ENCODE measurements around the gene LETMD1. TPM values are rescaled to one million over a fixed set of nuclear protein-coding genes. Genes with fewer than 3 reads are reported as not detected.

The LETMD1 gene
- total and polyA plus RNA-seq, 2 of the 13 experiments (the other 11 are each of a cell fraction or from before 2014, with no cell fraction given), result 43.3 to 87.7 TPM

GRCh38 chr12:51083126-51083833, 35.2 kb downstream of the LETMD1 start, which contains the start of gene CSRNP2 (continued):
- TF ChIP-seq HNF1B (CRISPR knock-in tag; IDR thresholded peaks at IDR 0.05) (peak; percentile 74), PREB (CRISPR knock-in tag; IDR thresholded peaks at IDR 0.05) (no peak), ZNF326 (CRISPR knock-in tag; IDR thresholded peaks at IDR 0.05; ENCODE audit: borderline replicate concordance) (no peak), ZNF709 (CRISPR knock-in tag; IDR thresholded peaks at IDR 0.05) (peak; percentile 63; the same call in 1 of the 2 replicates), SETDB1 (CRISPR knock-in tag; IDR thresholded peaks at IDR 0.05; ENCODE audit: borderline replicate concordance) (no peak), ZGPAT (CRISPR knock-in tag; IDR thresholded peaks at IDR 0.05) (peak; percentile 73; the same call in 1 of the 2 replicates), ZMYM3 (CRISPR knock-in tag; IDR thresholded peaks at IDR 0.05) (no peak), STAT6 (CRISPR knock-in tag; IDR thresholded peaks at IDR 0.05; ENCODE audit: borderline replicate concordance) (no peak), PRDM15 (CRISPR knock-in tag; IDR thresholded peaks at IDR 0.05) (peak; percentile 52), GLMP (CRISPR knock-in tag; IDR thresholded peaks at IDR 0.05; ENCODE audit: borderline replicate concordance) (no peak), HNRNPLL (IDR thresholded peaks at IDR 0.05; ENCODE audit: low read depth, low read length, poor library complexity, severe bottlenecking) (peak; percentile 66), FOSL2 (CRISPR knock-in tag; IDR thresholded peaks at IDR 0.05) (peak; percentile 25; the same call in 1 of the 2 replicates), ELF4 (CRISPR knock-in tag; IDR thresholded peaks at IDR 0.05; ENCODE audit: borderline replicate concordance) (no peak)
